ENCODE results near the gene TYW1B. TPM values are rescaled to one million over a fixed set of nuclear protein-coding genes. Genes with fewer than 3 reads are reported as not detected.
"Not testable (repeated sequence)": the region's sequence is repeated elsewhere in the genome, so short reads cannot be mapped to it uniquely, and the experiment has no call there.

Gene TYW1B
- total RNA-seq, 1 donor from 2014 or later = 2.0 TPM

DNA sequence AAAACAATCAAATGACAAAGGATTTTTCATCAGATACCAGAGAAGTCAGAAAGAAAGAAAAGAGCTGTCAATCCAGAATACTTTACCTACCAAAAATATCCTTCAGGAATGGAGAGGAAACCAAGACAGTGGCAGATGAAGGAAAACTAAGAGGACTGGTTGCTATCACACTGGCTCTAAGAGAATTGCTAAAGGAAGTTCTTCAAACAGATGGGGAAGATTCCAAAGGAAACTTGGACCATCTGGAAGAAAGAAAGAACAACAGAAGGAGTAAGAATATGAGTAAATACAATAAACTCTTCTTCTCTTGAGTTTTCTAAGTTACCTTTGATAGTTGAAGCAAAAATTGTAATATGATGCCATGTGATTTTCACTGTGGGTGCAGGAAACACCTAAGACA lies 220.0 kb downstream of the TYW1B start:
- H3K79me2 ChIP-seq (ENCODE audit: insufficient read depth, low read length); H3K27me3 Mint-ChIP-seq (ENCODE audit: low read depth, unreplicated experiment); FAIRE-seq; H4K20me1 ChIP-seq (ENCODE audit: insufficient read depth, low read length); DNase-seq (ENCODE audit: low read depth); H3K9me3 ChIP-seq (ENCODE audit: insufficient read depth, low read depth, low read length); H3K9ac ChIP-seq (ENCODE audit: low read length); H2AFZ ChIP-seq (ENCODE audit: low read depth, low read length); H3K4me2 ChIP-seq (ENCODE audit: low read length); H3K27me3 ChIP-seq (ENCODE audit: insufficient read depth, low read length); H3K27ac Mint-ChIP-seq (ENCODE audit: unreplicated experiment); H3K4me1 Mint-ChIP-seq (ENCODE audit: low read depth, unreplicated experiment); H3K4me3 Mint-ChIP-seq (ENCODE audit: unreplicated experiment); H3K36me3 ChIP-seq (ENCODE audit: insufficient read depth, low read length); H3K9me3 Mint-ChIP-seq (ENCODE audit: unreplicated experiment); H3K4me3 ChIP-seq (ENCODE audit: insufficient read depth, low read depth, low read length); H3K27ac ChIP-seq (ENCODE audit: low read depth, low read length); H3K4me1 ChIP-seq (ENCODE audit: insufficient read depth, low read length): not testable (repeated sequence)
- peaks cover 13% of the 10 kb centered on the region for H3K36me3 Mint-ChIP-seq (ENCODE audit: low read depth, unreplicated experiment)

- H3K27ac ChIP-seq (ENCODE audit: low read depth, low read length); H3K36me3 ChIP-seq (ENCODE audit: insufficient read depth, low read length); H3K27ac Mint-ChIP-seq (ENCODE audit: unreplicated experiment); H3K79me2 ChIP-seq (ENCODE audit: insufficient read depth, low read length); H3K27me3 Mint-ChIP-seq (ENCODE audit: low read depth, unreplicated experiment); DNase-seq (ENCODE audit: low read depth); H3K4me2 ChIP-seq (ENCODE audit: low read length); H3K27me3 ChIP-seq (ENCODE audit: insufficient read depth, low read length); H3K9me3 ChIP-seq (ENCODE audit: insufficient read depth, low read depth, low read length); H2AFZ ChIP-seq (ENCODE audit: low read depth, low read length); H4K20me1 ChIP-seq (ENCODE audit: insufficient read depth, low read length); FAIRE-seq; H3K9ac ChIP-seq (ENCODE audit: low read length); H3K9me3 Mint-ChIP-seq (ENCODE audit: unreplicated experiment); H3K4me1 ChIP-seq (ENCODE audit: insufficient read depth, low read length); H3K4me3 Mint-ChIP-seq (ENCODE audit: unreplicated experiment); H3K4me3 ChIP-seq (ENCODE audit: insufficient read depth, low read depth, low read length); H3K4me1 Mint-ChIP-seq (ENCODE audit: low read depth, unreplicated experiment): not testable (repeated sequence)
- H3K36me3 Mint-ChIP-seq (ENCODE audit: low read depth, unreplicated experiment) = peaks cover 14% of the 10 kb centered on the region
Observed at GRCh38 chr7:72605863-72606431, 222.1 kb downstream of the TYW1B start.

DNA sequence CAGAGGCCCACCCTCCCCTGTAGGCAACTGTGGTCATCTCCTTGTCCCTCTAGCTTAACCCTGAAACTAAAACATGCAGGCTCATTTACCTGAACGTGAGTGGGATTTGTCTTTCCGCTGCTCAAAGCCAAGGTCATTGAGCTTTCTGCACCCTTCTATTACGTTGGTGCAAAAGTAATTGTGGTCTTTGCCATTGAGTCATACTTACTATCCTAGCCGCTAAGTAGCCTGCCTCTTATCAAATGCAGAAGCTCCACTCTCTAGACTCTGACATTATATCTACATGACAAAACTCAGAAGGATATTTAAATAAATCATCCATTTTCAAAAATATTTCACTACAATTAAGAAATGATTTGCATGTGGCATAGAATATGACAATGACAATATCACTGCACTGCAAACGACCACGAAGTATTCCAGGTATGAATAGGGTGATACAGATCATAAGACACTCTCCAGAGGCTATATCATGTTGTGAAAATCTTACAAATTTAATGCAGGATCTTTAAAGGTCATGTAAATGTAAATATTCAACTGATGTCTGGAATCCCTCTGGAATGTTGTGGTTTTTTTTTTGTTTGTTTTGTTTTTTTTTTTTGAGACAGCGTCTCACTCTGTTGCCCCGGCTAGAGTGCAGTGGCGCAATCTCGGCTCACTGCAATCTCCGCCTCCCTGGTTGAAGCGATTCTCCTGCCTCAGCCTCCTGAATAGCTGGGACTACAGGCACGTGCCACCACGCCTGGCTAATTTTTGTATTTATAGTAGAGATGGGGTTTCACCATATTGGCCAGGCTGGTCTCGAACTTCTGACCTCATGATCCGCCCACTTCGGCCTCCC lies 223.0 kb downstream of the TYW1B start:
- not testable (repeated sequence) for H3K4me3 Mint-ChIP-seq (ENCODE audit: unreplicated experiment); H3K4me1 Mint-ChIP-seq (ENCODE audit: low read depth, unreplicated experiment); H3K9me3 Mint-ChIP-seq (ENCODE audit: unreplicated experiment); H2AFZ ChIP-seq (ENCODE audit: low read depth, low read length); H3K36me3 Mint-ChIP-seq (ENCODE audit: low read depth, unreplicated experiment); H3K4me1 ChIP-seq (ENCODE audit: insufficient read depth, low read length); H3K27ac ChIP-seq (ENCODE audit: low read depth, low read length); H3K79me2 ChIP-seq (ENCODE audit: insufficient read depth, low read length); H3K9me3 ChIP-seq (ENCODE audit: insufficient read depth, low read depth, low read length); H3K27ac Mint-ChIP-seq (ENCODE audit: unreplicated experiment); H3K27me3 Mint-ChIP-seq (ENCODE audit: low read depth, unreplicated experiment); H3K9ac ChIP-seq (ENCODE audit: low read length); H3K4me3 ChIP-seq (ENCODE audit: insufficient read depth, low read depth, low read length); H3K4me2 ChIP-seq (ENCODE audit: low read length); H3K27me3 ChIP-seq (ENCODE audit: insufficient read depth, low read length); H3K36me3 ChIP-seq (ENCODE audit: insufficient read depth, low read length); FAIRE-seq; H4K20me1 ChIP-seq (ENCODE audit: insufficient read depth, low read length)
- DNase-seq (ENCODE audit: low read depth) = peak; percentile 1

DNA sequence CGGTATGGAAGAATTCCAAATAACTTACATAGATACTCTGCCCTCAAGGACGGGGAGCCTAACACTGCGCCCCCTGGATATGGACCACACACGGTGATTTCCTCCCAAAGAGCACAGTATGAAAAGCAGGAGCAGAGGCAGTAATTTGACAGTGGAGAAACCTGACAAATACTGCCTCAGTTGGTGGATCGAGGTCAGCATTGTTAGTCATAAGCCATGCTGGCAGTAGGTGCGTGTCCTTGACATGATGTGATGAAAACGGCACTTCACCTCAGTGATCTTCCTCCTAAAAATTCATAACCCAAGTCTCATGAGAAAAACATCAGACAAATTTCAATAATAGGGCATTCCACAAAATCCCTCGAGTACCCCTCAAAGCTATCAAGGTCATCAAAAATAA lies 224.5 kb downstream of the TYW1B start:
- not testable (repeated sequence) for H3K27me3 Mint-ChIP-seq (ENCODE audit: low read depth, unreplicated experiment); H3K4me2 ChIP-seq (ENCODE audit: low read length); H3K4me1 Mint-ChIP-seq (ENCODE audit: low read depth, unreplicated experiment); H3K36me3 ChIP-seq (ENCODE audit: insufficient read depth, low read length); H3K4me1 ChIP-seq (ENCODE audit: insufficient read depth, low read length); H3K4me3 ChIP-seq (ENCODE audit: insufficient read depth, low read depth, low read length); H3K9me3 ChIP-seq (ENCODE audit: insufficient read depth, low read depth, low read length); H3K36me3 Mint-ChIP-seq (ENCODE audit: low read depth, unreplicated experiment); H3K27ac ChIP-seq (ENCODE audit: low read depth, low read length); H3K27me3 ChIP-seq (ENCODE audit: insufficient read depth, low read length); H3K79me2 ChIP-seq (ENCODE audit: insufficient read depth, low read length); H3K27ac Mint-ChIP-seq (ENCODE audit: unreplicated experiment); DNase-seq (ENCODE audit: low read depth); H3K4me3 Mint-ChIP-seq (ENCODE audit: unreplicated experiment); H3K9ac ChIP-seq (ENCODE audit: low read length); FAIRE-seq; H2AFZ ChIP-seq (ENCODE audit: low read depth, low read length); H3K9me3 Mint-ChIP-seq (ENCODE audit: unreplicated experiment); H4K20me1 ChIP-seq (ENCODE audit: insufficient read depth, low read length)

Data from astrocyte (in vitro differentiated cells and primary cell).